ENCODE measurements around the gene UBE2G2.

UBE2G2 gene

DNA sequence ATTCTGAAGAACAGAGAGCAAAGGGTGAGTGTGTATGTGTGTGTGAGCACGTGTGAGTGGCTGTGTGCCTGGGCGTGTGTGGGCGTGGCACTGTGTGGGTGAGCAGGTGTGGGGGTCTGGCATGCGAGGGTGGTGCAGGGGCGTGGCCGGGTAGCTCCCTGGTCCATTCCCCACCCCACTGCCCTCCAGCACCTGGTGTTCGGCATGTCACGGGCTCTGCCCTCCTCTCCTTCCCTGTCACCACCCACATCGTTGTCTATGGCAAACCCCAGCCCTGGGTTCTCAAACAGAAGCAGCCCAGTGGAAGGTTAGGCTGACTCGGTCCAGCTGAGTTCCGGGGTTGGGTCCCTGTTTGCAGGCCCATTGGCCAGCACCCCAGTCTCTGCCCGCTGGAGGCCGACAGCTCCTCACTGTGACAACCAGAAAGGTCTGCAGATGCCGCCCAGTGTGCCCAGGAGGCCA is 39.8 kb downstream of the UBE2G2 start:
- H3K27me3 ChIP-seq (ENCODE audit: insufficient read depth, poor library complexity, severe bottlenecking), result no peaks in the 10 kb centered on the region
- H3K4me3 ChIP-seq (replicated peaks; ENCODE audit: insufficient read depth, low read length), result no peak overlapping the region
- no peak for DNase-seq (ENCODE audit: low read depth in 1 of 2, low spot score in 1 of 2)
- no peak overlapping the region for H3K27ac ChIP-seq (replicated peaks)
- TF ChIP-seq, protein P1, sequence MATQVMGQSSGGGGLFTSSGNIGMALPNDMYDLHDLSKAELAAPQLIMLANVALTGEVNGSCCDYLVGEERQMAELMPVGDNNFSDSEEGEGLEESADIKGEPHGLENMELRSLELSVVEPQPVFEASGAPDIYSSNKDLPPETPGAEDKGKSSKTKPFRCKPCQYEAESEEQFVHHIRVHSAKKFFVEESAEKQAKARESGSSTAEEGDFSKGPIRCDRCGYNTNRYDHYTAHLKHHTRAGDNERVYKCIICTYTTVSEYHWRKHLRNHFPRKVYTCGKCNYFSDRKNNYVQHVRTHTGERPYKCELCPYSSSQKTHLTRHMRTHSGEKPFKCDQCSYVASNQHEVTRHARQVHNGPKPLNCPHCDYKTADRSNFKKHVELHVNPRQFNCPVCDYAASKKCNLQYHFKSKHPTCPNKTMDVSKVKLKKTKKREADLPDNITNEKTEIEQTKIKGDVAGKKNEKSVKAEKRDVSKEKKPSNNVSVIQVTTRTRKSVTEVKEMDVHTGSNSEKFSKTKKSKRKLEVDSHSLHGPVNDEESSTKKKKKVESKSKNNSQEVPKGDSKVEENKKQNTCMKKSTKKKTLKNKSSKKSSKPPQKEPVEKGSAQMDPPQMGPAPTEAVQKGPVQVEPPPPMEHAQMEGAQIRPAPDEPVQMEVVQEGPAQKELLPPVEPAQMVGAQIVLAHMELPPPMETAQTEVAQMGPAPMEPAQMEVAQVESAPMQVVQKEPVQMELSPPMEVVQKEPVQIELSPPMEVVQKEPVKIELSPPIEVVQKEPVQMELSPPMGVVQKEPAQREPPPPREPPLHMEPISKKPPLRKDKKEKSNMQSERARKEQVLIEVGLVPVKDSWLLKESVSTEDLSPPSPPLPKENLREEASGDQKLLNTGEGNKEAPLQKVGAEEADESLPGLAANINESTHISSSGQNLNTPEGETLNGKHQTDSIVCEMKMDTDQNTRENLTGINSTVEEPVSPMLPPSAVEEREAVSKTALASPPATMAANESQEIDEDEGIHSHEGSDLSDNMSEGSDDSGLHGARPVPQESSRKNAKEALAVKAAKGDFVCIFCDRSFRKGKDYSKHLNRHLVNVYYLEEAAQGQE (IDR thresholded peaks at IDR 0.05; ENCODE audit: insufficient replicate concordance, low read depth), result no peak
- TF ChIP-seq, protein P2, sequence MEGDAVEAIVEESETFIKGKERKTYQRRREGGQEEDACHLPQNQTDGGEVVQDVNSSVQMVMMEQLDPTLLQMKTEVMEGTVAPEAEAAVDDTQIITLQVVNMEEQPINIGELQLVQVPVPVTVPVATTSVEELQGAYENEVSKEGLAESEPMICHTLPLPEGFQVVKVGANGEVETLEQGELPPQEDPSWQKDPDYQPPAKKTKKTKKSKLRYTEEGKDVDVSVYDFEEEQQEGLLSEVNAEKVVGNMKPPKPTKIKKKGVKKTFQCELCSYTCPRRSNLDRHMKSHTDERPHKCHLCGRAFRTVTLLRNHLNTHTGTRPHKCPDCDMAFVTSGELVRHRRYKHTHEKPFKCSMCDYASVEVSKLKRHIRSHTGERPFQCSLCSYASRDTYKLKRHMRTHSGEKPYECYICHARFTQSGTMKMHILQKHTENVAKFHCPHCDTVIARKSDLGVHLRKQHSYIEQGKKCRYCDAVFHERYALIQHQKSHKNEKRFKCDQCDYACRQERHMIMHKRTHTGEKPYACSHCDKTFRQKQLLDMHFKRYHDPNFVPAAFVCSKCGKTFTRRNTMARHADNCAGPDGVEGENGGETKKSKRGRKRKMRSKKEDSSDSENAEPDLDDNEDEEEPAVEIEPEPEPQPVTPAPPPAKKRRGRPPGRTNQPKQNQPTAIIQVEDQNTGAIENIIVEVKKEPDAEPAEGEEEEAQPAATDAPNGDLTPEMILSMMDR (IDR thresholded peaks at IDR 0.05; ENCODE audit: insufficient read depth, low read length), result no peak
- TF ChIP-seq GABPA (IDR thresholded peaks at IDR 0.05; ENCODE audit: low read depth), result no peak
- TF ChIP-seq POLR2AphosphoS5 (IDR thresholded peaks at IDR 0.05; ENCODE audit: low read depth), result no peak
- no peak for TF ChIP-seq SPI1 (IDR thresholded peaks at IDR 0.05; ENCODE audit: borderline replicate concordance, low read depth)

DNA sequence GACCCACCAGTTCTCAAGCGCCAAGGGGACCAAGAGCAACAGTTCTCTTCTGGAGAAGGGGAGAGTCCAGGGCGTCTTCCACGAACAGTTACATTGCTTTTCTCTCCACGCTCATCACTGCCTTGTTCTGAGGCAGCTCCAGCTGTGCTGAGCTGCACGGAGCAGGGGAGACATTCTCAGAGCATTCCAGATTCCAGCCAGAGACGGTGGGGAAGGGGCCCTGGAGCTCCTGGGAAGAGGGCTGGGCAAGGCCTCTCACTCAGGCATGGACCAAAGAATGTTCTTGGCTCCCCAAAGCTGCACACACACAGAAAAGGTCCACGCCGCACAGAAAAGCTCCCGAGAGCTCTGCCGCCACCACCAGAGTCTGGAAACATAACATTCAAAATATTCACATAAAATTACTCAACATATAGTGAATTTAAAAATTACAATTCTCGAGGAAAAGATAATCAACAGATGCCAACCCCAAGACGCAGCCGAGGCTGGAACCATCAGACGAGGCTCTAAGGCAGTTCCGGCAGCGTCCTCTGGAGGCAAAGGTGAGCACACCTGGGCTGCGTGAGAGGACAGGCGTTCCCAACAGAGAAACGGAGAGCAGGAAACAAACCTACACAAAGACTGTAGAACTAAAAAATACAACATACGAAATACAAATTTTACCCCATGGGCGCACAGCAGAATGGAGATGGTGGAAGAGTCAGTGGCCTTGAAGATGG is 40.5 kb downstream of the UBE2G2 start:
- no peaks in the 10 kb centered on the region for H3K27me3 ChIP-seq (ENCODE audit: insufficient read depth, poor library complexity, severe bottlenecking)
- no peak overlapping the region for H3K27ac ChIP-seq (replicated peaks)
- TF ChIP-seq GABPA (IDR thresholded peaks at IDR 0.05; ENCODE audit: low read depth) (no peak), POLR2AphosphoS5 (IDR thresholded peaks at IDR 0.05; ENCODE audit: low read depth) (no peak), SPI1 (IDR thresholded peaks at IDR 0.05; ENCODE audit: borderline replicate concordance, low read depth) (no peak)
- TF ChIP-seq, protein P2 (IDR thresholded peaks at IDR 0.05; ENCODE audit: insufficient read depth, low read length), result no peak
- TF ChIP-seq, protein P1 (IDR thresholded peaks at IDR 0.05; ENCODE audit: insufficient replicate concordance, low read depth), result no peak
- H3K4me3 ChIP-seq (replicated peaks; ENCODE audit: insufficient read depth, low read length), result no peak overlapping the region
- DNase-seq (ENCODE audit: low read depth in 1 of 2, low spot score in 1 of 2), result no peak

DNA sequence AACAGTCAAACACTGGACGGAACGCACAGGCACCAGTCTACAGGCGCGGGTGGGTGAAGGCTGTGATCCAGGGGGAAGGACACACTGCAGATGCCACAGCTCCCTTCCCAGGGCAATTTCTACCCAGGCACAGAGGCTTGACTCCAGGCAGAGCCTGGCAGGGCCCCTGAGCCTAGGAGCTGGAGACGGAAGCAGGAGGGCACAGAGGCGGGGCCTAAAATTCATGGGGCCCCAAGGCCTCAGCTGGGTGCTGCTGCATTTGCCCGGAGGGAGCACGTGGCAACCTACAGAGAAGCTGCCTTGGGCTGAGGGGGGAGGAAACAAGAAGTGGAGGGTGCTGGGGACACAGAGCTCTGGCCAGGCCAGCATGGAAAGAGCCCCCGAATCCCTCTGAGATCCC is 41.2 kb downstream of the UBE2G2 start:
- no peak for DNase-seq (ENCODE audit: low read depth in 1 of 2, low spot score in 1 of 2)
- no peak overlapping the region for H3K4me3 ChIP-seq (replicated peaks; ENCODE audit: insufficient read depth, low read length)

More for the DNA sequence above, 41.2 kb downstream of the UBE2G2 start:
- Histone ChIP-seq H3K27ac (replicated peaks) (no peak overlapping the region), H3K27me3 (ENCODE audit: insufficient read depth, poor library complexity, severe bottlenecking) (no peaks in the 10 kb centered on the region)
- TF ChIP-seq SPI1 (IDR thresholded peaks at IDR 0.05; ENCODE audit: borderline replicate concordance, low read depth) (no peak), GABPA (IDR thresholded peaks at IDR 0.05; ENCODE audit: low read depth) (no peak), POLR2AphosphoS5 (IDR thresholded peaks at IDR 0.05; ENCODE audit: low read depth) (no peak)
- TF ChIP-seq, protein P2 (IDR thresholded peaks at IDR 0.05; ENCODE audit: insufficient read depth, low read length), result no peak
- TF ChIP-seq, protein P1 (IDR thresholded peaks at IDR 0.05; ENCODE audit: insufficient replicate concordance, low read depth), result no peak
